GM18870 (cell line): ENCODE results near the gene GRB10.
"Not testable (repeated sequence)": the region's sequence is repeated elsewhere in the genome, so short reads cannot be mapped to it uniquely, and the experiment has no call there.

Experiments used
- ATAC-seq: cut with Tn5 transposase; IDR thresholded peaks from one replicate; pipeline ENCODE4 v1.9.1; 2021; ENCODE audit warnings: moderate library complexity; ENCODE audit not compliant: unreplicated experiment

The GRB10 gene

GRCh38 chr7:50558294-50559053, 224.2 kb downstream of the GRB10 start:
- ATAC-seq: no peak

GRCh38 chr7:50557099-50557498, 225.6 kb downstream of the GRB10 start:
- ATAC-seq: no peak

GRCh38 chr7:50556247-50556991, 226.3 kb downstream of the GRB10 start:
- no peak for ATAC-seq

- no peak for ATAC-seq
Observed at GRCh38 chr7:50555594-50556140, 227.0 kb downstream of the GRB10 start.

- ATAC-seq: no peak
Observed at GRCh38 chr7:50554431-50555322, 228.0 kb downstream of the GRB10 start.

- ATAC-seq: no peak
Observed at GRCh38 chr7:50553973-50554372, 228.7 kb downstream of the GRB10 start.

- no peak for ATAC-seq
Observed at GRCh38 chr7:50552921-50553320, 229.8 kb downstream of the GRB10 start.

DNA sequence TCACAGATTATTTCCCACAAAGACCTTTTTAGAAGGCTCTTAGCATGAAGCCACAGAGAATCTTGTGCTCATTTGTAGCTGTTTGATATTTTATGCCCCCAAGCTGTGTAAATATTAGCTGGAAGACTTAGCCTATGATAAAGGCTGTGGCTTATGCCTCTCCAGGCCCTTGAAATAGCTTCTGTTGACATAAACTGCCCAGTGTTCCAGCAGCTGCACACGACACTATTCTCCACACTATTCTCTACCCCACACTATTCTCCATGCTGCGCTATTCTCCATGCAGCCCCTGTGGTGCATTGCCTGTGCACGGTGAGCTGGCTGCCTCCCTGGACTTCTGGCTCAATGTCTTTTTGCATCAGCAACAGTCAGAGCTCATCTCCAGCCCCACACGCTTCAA, 230.6 kb downstream of the GRB10 start:
- ATAC-seq: no peak

GRCh38 chr7:50545613-50546012, 237.1 kb downstream of the GRB10 start:
- ATAC-seq: not testable (repeated sequence)

DNA sequence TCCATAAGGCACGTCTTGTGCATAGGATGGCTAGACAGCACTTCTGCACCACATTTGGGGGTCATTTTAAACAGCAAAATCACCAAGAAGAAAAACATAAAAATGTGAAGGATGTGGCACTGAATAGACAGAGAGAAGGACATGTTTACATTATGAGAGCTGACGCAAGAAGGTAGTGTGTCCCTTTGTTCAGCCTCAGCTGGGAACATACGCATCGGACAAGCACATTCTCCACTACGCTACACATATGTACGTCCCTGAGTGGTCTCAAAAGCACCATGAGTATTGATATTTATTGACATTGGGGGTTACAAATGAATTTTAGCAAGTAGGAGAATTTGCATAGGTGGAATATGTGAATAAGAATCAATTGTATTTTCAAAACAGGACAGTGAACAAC, 237.7 kb downstream of the GRB10 start:
- no peak for ATAC-seq

DNA sequence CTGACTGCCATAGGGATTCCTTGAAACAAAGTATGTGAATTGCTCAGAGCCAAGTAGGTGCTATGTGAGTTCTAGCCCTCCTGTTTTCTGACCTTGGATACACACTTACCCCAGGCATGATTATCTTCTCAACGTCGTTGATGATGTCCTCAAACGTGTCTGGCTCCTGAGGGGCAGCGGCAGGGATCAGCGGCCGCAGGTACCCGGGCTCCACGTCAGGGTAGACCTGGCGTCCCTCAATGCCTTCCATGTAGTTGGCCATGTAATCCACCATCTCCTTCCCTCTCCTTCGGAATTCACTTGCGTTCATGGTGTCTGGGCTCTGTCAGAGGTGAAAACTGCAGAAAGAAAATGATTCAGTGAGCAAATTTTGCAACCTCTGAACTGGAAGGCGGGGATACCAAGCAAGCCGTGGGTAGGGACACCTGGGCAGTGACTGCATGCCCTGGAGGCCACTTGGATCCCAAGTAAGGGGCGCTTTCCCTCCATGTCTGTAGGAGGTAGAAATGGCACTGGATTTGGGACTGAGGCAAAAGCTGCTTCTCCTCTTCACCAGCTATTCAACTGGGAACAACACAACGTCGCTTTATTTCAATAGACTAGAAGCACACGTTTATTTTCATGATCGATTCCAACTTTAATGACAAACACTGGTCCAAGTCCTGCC, 238.8 kb downstream of the GRB10 start:
- no peak for ATAC-seq

GRCh38 chr7:50542132-50542531, 240.6 kb downstream of the GRB10 start:
- ATAC-seq: no peak

- no peak for ATAC-seq
Observed at GRCh38 chr7:50540785-50541579, 241.7 kb downstream of the GRB10 start.
